Loucy (cell line): Measurements from ENCODE around the gene FBH1.

Experiments used
- H2AFZ ChIP-seq: fragments of 200-600 bp; sonication (generic); 2 replicates; pipeline ENCODE4 v1.6.0; 2016; ENCODE audit warnings: antibody characterized with exemption, mild to moderate bottlenecking, low read length, moderate library complexity
- H3F3A ChIP-seq: fragments of 200-600 bp; 2 replicates; pipeline ENCODE4 v1.6.0; 2016; ENCODE audit warnings: antibody characterized with exemption, low read depth, mild to moderate bottlenecking
- H3K27me3 ChIP-seq: fragments of 200-600 bp; sonication (generic); 2 replicates; pipeline ENCODE4 v1.6.1; 2014; ENCODE audit warnings: low read length, mild to moderate bottlenecking; ENCODE audit not compliant: insufficient read depth, poor library complexity, severe bottlenecking
- H3K36me3 ChIP-seq: fragments of 200-600 bp; sonication (generic); 2 replicates; pipeline ENCODE4 v1.6.1; 2016; ENCODE audit warnings: low read length; ENCODE audit not compliant: insufficient read depth
- H3K4me1 ChIP-seq: fragments of 200-600 bp; sonication (generic); 2 replicates; pipeline ENCODE4 v1.5.1; 2014; ENCODE audit warnings: low read length, mild to moderate bottlenecking; ENCODE audit not compliant: insufficient read depth, poor library complexity, severe bottlenecking
- H3K4me2 ChIP-seq: fragments of 200-600 bp; sonication (generic); 2 replicates; pipeline ENCODE4 v1.6.0; 2014; ENCODE audit warnings: antibody characterized with exemption, low read length, low read depth, mild to moderate bottlenecking; ENCODE audit not compliant: poor library complexity, severe bottlenecking
- H3K4me3 ChIP-seq: fragments of 200-600 bp; sonication (generic); 2 replicates; pipeline ENCODE4 v1.5.1; 2014; ENCODE audit warnings: low read length, mild to moderate bottlenecking, mixed read lengths; ENCODE audit not compliant: poor library complexity, severe bottlenecking
- H3K79me2 ChIP-seq: fragments of 200-600 bp; sonication (generic); 2 replicates; pipeline ENCODE4 v1.6.1; 2014; ENCODE audit warnings: low read length; ENCODE audit not compliant: insufficient read depth
- H3K9ac ChIP-seq: fragments of 200-600 bp; sonication (generic); 2 replicates; pipeline ENCODE4 v1.6.0; 2014; ENCODE audit warnings: mild to moderate bottlenecking, low read depth, low read length, moderate library complexity; ENCODE audit not compliant: poor library complexity, severe bottlenecking
- H3K9me2 ChIP-seq: fragments of 200-600 bp; sonication (generic); replicated peaks from 2 replicates; pipeline ENCODE4 v1.6.1; 2016; ENCODE audit warnings: low read depth, low read length, mixed read lengths
- H3K9me3 ChIP-seq: fragments of 200-600 bp; sonication (generic); 2 replicates; pipeline ENCODE4 v1.6.1; 2014; ENCODE audit warnings: mild to moderate bottlenecking, antibody characterized with exemption, low read length, low read depth; ENCODE audit not compliant: insufficient read depth
- H4K20me1 ChIP-seq: fragments of 200-600 bp; sonication (generic); 2 replicates; pipeline ENCODE4 v1.6.0; 2014; ENCODE audit warnings: antibody characterized with exemption, low read length, mild to moderate bottlenecking; ENCODE audit not compliant: insufficient read depth, poor library complexity, severe bottlenecking
- CTCF ChIP-seq: fragments of 200-600 bp; sonication (generic); conservative IDR thresholded peaks from 2 replicates; pipeline ENCODE4 v1.5.1; 2014; ENCODE audit warnings: mild to moderate bottlenecking, antibody characterized with exemption, low read length
- EZH2phosphoT487 ChIP-seq: fragments of 200-600 bp; IDR thresholded peaks from 2 replicates; pipeline ENCODE4 v1.6.1; 2018; ENCODE audit warnings: antibody characterized with exemption, mild to moderate bottlenecking, moderate library complexity, borderline replicate concordance

Gene FBH1

GRCh38 chr10:5953676-5954075, 63.6 kb downstream of the FBH1 start:
- H3K9me2 ChIP-seq: no peaks in the 10 kb centered on the region
- no peak overlapping the region for H3K9ac ChIP-seq
- H2AFZ ChIP-seq: no peak overlapping the region
- no peaks in the 10 kb centered on the region for H3K27me3 ChIP-seq
- H3F3A ChIP-seq: no peaks in the 10 kb centered on the region
- H3K4me3 ChIP-seq: no peak overlapping the region
- no peaks in the 10 kb centered on the region for H3K36me3 ChIP-seq
- H3K4me2 ChIP-seq: no peak overlapping the region
- no peaks in the 10 kb centered on the region for H3K79me2 ChIP-seq
- H3K4me1 ChIP-seq: no peaks in the 10 kb centered on the region
- H4K20me1 ChIP-seq: no peaks in the 10 kb centered on the region
- no peaks in the 10 kb centered on the region for H3K9me3 ChIP-seq
- TF ChIP-seq CTCF (no peak), EZH2phosphoT487 (no peak)

GRCh38 chr10:5956146-5956936, 66.3 kb downstream of the FBH1 start:
- Histone ChIP-seq H3K4me1 (no peaks in the 10 kb centered on the region), H3K4me2 (no peak overlapping the region), H3K4me3 (no peak overlapping the region), H3K36me3 (no peaks in the 10 kb centered on the region), H3K9me3 (no peaks in the 10 kb centered on the region), H3K27me3 (no peaks in the 10 kb centered on the region), H3K79me2 (no peaks in the 10 kb centered on the region), H3F3A (no peaks in the 10 kb centered on the region), H3K9me2 (no peaks in the 10 kb centered on the region), H3K9ac (no peak overlapping the region), H4K20me1 (no peaks in the 10 kb centered on the region), H2AFZ (no peak overlapping the region)
- TF ChIP-seq CTCF: no peak
- no peak for TF ChIP-seq EZH2phosphoT487

GRCh38 chr10:5958077-5958476, 68.0 kb downstream of the FBH1 start:
- Histone ChIP-seq H3K36me3 (no peaks in the 10 kb centered on the region), H3K79me2 (no peaks in the 10 kb centered on the region), H3K4me1 (no peaks in the 10 kb centered on the region), H3F3A (no peaks in the 10 kb centered on the region), H3K9me3 (no peaks in the 10 kb centered on the region), H3K9ac (no peak overlapping the region), H4K20me1 (no peaks in the 10 kb centered on the region), H3K4me3 (no peak overlapping the region), H3K4me2 (no peak overlapping the region), H3K27me3 (no peaks in the 10 kb centered on the region), H2AFZ (no peak overlapping the region), H3K9me2 (no peaks in the 10 kb centered on the region)
- TF ChIP-seq EZH2phosphoT487: no peak
- TF ChIP-seq CTCF: no peak
